ENCODE data around the gene UBE2C.
"Not testable (repeated sequence)": the region's sequence is repeated elsewhere in the genome, so short reads cannot be mapped to it uniquely, and the experiment has no call there.

Gene UBE2C

DNA sequence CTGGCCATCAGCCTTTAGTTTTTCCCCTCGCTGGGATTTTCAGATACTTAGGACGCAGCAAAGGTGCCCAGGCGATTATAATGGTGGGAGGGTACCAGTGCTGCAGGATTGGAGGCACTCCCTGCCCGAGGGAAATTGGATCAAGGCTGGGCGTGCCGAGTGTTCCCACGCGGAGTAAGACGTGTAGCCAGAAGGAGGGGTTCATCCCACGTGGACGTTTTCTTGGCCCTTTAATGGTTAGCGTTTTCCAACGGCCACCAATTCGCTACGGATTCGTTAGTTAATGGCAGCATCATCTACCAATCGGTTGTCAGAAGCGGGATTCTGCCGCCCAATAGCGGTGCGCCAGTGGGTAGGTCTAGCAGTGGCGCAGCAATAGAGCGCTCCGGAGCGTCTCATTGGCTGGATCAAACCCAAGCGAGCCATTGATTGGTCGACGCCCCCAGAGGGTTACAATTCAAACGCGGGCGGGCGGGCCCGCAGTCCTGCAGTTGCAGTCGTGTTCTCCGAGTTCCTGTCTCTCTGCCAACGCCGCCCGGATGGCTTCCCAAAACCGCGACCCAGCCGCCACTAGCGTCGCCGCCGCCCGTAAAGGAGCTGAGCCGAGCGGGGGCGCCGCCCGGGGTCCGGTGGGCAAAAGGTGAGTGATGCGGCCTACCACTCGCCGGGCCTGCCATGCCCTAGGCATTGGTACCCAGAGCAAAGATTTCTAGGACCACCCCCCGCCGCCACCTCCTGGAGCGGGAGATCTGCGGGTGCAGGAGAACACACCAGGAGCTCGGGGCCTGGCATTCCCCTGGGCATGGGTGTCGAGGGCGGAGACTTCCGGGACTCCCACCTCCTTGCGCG, at the start of gene UBE2C:
TSS of gene UBE2C (plus strand) at position 488 of the 849 bp plus-strand sequence. CDS start at position 540, 52 bp downstream.
- FAIRE-seq: peak; percentile 95

- not testable (repeated sequence) for FAIRE-seq
These were observed 47.7 kb upstream of the UBE2C start for GRCh38 chr20:45764618-45765282.

DNA sequence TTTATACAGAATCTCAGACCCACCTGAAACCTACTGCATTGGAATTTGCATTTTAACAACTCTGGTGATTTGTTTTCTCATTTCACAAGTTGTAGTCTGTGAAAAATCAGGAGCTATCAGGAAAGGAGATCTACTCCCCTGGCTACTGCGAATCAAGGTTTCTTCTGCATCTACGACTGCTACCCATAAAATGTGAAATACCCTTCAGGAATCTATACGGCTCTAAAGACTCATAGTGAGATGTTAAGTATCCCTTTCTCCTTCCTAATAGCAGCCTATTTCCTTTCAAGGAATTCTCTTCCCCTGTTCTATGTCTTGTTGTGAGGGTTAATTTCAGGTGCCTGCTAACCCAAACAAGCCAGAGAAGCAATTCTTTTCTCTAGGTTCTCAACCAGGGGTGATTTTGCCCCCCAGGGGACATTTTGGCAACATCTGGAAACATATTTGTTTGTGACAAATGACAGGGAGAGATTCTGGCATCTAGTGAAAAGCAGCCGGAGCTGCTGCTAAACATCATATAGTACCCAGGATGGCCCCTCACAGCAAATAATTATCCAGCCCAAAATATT, 47.1 kb upstream of the UBE2C start:
- no peak for FAIRE-seq

DNA sequence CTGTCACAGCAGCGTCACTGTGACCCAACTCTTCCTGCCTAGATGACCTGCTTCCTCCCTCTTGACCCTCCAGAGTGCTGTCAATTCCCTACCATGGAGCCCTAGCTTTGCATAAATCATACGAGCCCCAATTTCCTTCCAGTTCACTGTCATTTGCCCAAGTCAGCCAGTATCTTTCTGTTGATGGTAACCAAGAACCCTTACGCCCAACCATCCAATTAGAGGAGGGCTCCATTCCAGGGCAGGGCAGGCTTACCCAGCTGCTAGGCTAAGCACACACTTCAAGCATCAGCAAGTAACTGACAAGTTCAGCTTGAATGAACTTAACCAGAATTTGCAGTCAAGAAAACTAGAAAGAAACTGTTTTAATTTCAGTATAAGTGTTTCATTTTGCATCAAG, 46.5 kb upstream of the UBE2C start:
- no peak for FAIRE-seq

- FAIRE-seq: no peak
These were observed 44.0 kb upstream of the UBE2C start for GRCh38 chr20:45768479-45768878.

GRCh38 chr20:45771182-45771759, 41.2 kb upstream of the UBE2C start:
- FAIRE-seq: peak; percentile 50

- FAIRE-seq: no peak
These were observed 39.8 kb upstream of the UBE2C start for GRCh38 chr20:45772693-45773092.

- no peak for FAIRE-seq
These were observed 37.5 kb upstream of the UBE2C start for GRCh38 chr20:45774945-45775344.

DNA sequence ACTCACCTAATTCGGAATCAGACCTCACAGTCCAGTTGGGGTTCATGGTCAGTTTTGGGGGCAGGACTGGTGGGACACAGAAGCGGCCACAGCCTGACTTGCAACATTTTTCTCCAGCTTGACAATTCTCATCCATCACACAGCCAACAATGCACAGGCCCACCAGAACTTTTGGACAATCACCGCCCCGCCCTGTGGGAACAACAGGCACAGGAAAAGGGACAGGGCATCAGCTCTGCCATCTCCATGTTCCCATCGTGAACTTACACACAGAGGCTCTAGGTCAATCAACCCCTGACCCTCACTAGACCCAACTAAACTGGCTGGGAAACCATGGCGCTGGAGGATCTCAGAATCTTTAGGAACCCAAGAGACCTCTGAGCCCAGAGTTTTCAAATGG, 37.0 kb upstream of the UBE2C start:
- no peak for FAIRE-seq

- FAIRE-seq: no peak
These were observed 35.5 kb upstream of the UBE2C start for GRCh38 chr20:45776931-45777330.

GRCh38 chr20:45779011-45779915, 33.2 kb upstream of the UBE2C start:
- FAIRE-seq: no peak

DNA sequence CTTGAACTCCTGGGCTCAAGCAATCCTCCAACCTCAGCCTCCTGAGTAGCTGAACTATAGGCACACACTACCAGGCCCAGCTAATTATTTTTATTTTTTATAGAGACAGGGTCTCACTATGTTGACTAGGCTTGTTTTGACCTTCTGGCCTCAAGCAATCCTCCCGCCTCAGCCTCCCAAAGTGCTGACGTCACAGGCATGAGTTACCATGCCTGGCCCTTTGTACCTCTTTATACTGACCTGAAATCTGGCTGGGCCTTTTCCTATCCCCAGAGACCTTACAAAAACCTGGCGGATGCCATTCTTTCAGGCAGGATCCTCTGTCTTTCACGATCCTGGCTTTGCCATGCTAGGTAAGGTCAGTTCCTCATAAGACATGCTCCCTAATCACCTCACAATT, 32.3 kb upstream of the UBE2C start:
- no peak for FAIRE-seq

GRCh38 chr20:45781391-45781931, 31.0 kb upstream of the UBE2C start:
- FAIRE-seq: no peak

- no peak for FAIRE-seq
These were observed 29.6 kb upstream of the UBE2C start for GRCh38 chr20:45782890-45783289.

DNA sequence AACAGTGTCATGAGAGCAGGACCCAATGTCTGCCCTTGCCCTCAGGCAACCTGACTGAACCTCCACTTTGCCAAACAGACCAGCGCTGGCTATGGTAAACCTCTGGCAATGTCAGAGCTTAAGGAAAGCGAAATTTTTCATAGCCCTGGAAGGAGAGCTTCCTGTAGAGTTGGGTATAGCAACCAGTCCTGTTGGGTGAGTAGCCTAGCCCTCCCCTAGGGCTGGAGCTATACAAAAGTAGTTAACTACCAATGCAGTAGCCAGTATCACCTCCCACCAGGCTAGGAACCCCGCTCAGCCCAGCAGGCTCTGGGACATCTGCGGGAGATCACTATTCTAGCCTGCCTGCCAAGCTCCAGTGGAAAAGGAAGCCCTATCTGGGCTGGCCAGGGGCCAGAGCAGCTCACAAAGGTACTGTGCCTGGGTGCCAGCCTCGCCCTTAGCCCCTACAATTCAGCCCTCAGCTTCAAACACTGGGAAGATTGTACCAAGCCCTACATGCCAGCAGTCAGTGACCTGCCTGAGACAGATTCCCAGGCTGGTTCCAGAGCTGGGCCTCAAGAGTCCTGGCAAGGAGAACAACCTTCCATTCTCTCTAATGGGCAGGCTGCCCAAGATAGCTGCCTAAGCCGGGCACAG, 28.7 kb upstream of the UBE2C start:
- no peak for FAIRE-seq

- FAIRE-seq: no peak
These were observed 24.1 kb upstream of the UBE2C start for GRCh38 chr20:45788351-45788750.

GRCh38 chr20:45792317-45793118, 19.9 kb upstream of the UBE2C start:
- FAIRE-seq: no peak

DNA sequence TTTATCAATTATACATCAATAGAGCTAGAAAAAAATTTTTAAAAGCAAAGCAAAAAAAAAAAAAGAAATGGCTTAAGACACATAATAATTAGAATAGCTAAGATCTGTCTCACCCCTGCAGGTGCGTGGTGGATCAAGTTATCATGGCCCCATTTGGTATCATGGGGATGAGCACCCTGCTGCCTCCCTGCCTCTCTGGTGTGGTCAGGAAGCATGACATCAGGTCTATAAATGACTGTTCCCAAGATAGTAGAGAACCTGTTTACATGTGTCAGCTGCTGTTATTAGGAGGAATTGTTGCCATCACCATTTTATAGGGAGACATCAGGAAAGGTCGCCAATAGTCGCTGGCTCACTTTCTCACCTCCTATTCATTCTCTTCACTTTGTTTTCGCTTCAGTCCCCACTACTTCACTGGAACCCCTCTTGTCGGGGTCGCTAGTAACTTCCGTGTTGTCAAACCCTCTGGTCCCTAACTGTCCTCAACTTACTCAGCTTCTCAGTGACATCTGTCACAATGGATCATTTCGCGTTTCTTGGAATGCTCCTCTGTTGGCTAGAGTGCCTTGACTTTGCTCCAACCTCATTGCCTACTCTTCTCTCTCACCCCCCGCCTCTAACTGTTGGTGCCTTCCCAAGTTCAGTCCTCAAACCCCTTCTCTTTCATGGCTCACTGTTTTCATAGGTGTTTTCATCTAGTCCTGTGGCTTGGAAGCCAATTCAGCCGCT, 15.9 kb upstream of the UBE2C start:
- FAIRE-seq: no peak

GRCh38 chr20:45797510-45797909, 14.9 kb upstream of the UBE2C start:
- FAIRE-seq: not testable (repeated sequence)

DNA sequence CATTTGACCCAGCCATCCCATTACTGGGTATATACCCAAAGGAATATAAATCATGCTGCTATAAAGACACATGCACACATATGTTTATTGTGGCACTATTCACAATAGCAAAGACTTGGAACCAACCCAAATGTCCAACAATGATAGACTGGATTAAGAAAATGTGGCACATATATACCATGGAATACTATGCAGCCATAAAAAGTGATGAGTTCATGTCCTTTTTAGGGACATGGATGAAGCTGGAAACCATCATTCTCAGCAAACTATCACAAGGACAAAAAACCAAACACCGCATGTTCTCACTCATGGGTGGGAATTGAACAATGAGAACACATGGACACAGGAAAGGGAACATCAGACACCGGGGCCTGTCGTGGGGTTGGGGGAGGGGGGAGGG, 14.5 kb upstream of the UBE2C start:
- FAIRE-seq: not testable (repeated sequence)
